Calu3 (cell line): ENCODE results near the gene BCL2L1. TPM values are rescaled to one million over a fixed set of nuclear protein-coding genes. Genes with fewer than 3 reads are reported as not detected.

ENCODE experiments used
- BruUV-seq: library from RNA; stranded (reverse); fragments of 400-500 nt; replicated peaks from 2 replicates; lab custom pipeline; 2021; lab: Mats Ljungman, UMichigan
- CTCF ChIA-PET: fragments of 300-600 bp; sonication (Branson Sonifier 250); formaldehyde crosslinking; loops from one replicate; lab custom pipeline; 2022; ENCODE audit warnings: antibody characterized with exemption; lab: Charles Lee
- DNase-seq: peaks from one replicate; pipeline ENCODE4 v3.0.0; 2022
- H3K27ac Mint-ChIP-seq: one replicate; pipeline ENCODE4 v1.8.0; 2022; ENCODE audit warnings: mixed read lengths; ENCODE audit not compliant: unreplicated experiment
- H3K27me3 Mint-ChIP-seq: one replicate; pipeline ENCODE4 v1.8.0; 2022; ENCODE audit warnings: mixed read lengths; ENCODE audit not compliant: unreplicated experiment
- H3K36me3 Mint-ChIP-seq: one replicate; pipeline ENCODE4 v1.8.0; 2022; ENCODE audit warnings: mild to moderate bottlenecking, moderate library complexity, mixed read lengths; ENCODE audit not compliant: insufficient read depth, unreplicated experiment
- H3K4me1 Mint-ChIP-seq: one replicate; pipeline ENCODE4 v1.8.0; 2022; ENCODE audit warnings: mild to moderate bottlenecking, low read depth, mixed read lengths; ENCODE audit not compliant: unreplicated experiment
- H3K4me3 Mint-ChIP-seq: one replicate; pipeline ENCODE4 v1.8.0; 2022; ENCODE audit warnings: mild to moderate bottlenecking, low read depth, moderate library complexity, mixed read lengths; ENCODE audit not compliant: unreplicated experiment
- H3K9me3 Mint-ChIP-seq: one replicate; pipeline ENCODE4 v1.8.0; 2022; ENCODE audit warnings: low read depth, mixed read lengths; ENCODE audit not compliant: unreplicated experiment
- CTCF ChIP-seq: fragments of 200-600 bp; IDR thresholded peaks from one replicate; pipeline ENCODE4 v1.8.0; 2022; ENCODE audit warnings: antibody characterized with exemption; ENCODE audit not compliant: unreplicated experiment
- intact Hi-C: fragments of 100-400 bp; cut with micrococcal nuclease; formaldehyde crosslinking; loops from one replicate; pipeline ENCODE4 v1.10.0; 2022; ENCODE audit not compliant: unreplicated experiment
- total RNA-seq: library from RNA; stranded (reverse); gene quantifications from 2 replicates; pipeline ENCODE4 v1.2.3, GENCODE V29; 2022

Gene BCL2L1
- total RNA-seq, 1 experiment from 2014 or later, result 290 TPM

GRCh38 chr20:31711179-31712111 lies 11.2 kb downstream of the BCL2L1 start:
- CTCF ChIA-PET, result interaction anchor here (1.0 to 3.9 kb wide), 3 partner anchors 12 to 154 kb away, joined by 4 to 32 read pairs (median 5); partner anchors contain the start of gene BCL2L1
- no peak for TF ChIP-seq CTCF
- DNase-seq, result no peak
- TSS peak; percentile 1 for BruUV-seq
- Mint-ChIP-seq H3K27ac (peak overlapping the region; percentile 94), H3K36me3 (peaks cover 98% of the 10 kb centered on the region), H3K9me3 (no peaks in the 10 kb centered on the region), H3K4me3 (peak overlapping the region; percentile 97), H3K27me3 (no peaks in the 10 kb centered on the region), H3K4me1 (peaks cover 100% of the 10 kb centered on the region)
- intact Hi-C loops, result loop anchor here (1.0 to 2.0 kb wide), 3 partner anchors 7 to 15 kb away; no protein-coding TSS in a partner anchor

- peaks cover 100% of the 10 kb centered on the region for H3K4me1 Mint-ChIP-seq
- no TSS peak for BruUV-seq
- DNase-seq, result no peak
- intact Hi-C loops, result no loop called here
- H3K4me3 Mint-ChIP-seq, result peak overlapping the region; percentile 97
- TF ChIP-seq CTCF, result no peak
- CTCF ChIA-PET, result interaction anchor here (1.0 to 3.9 kb wide), 2 partner anchors 13 to 153 kb away, joined by 4 to 32 read pairs; partner anchors contain the start of gene BCL2L1
- H3K27me3 Mint-ChIP-seq, result no peaks in the 10 kb centered on the region
- no peaks in the 10 kb centered on the region for H3K9me3 Mint-ChIP-seq
- H3K36me3 Mint-ChIP-seq, result peaks cover 98% of the 10 kb centered on the region
- peak overlapping the region; percentile 94 for H3K27ac Mint-ChIP-seq
Observed at GRCh38 chr20:31710423-31711108, 12.1 kb downstream of the BCL2L1 start.

- Mint-ChIP-seq H3K9me3 (no peaks in the 10 kb centered on the region), H3K4me1 (peaks cover 100% of the 10 kb centered on the region), H3K27ac (peak overlapping the region; percentile 94), H3K4me3 (peak overlapping the region; percentile 97), H3K27me3 (no peaks in the 10 kb centered on the region), H3K36me3 (peaks cover 98% of the 10 kb centered on the region)
- intact Hi-C loops, result no loop called here
- CTCF ChIA-PET, result interaction anchor here (0.7 to 3.9 kb wide), 2 partner anchors 13 to 384 kb away, joined by 3 to 32 read pairs; partner anchors contain the start of gene BCL2L1
- no TSS peak for BruUV-seq
- no peak for DNase-seq
- TF ChIP-seq CTCF, result no peak
Observed at GRCh38 chr20:31709939-31710338, 12.7 kb downstream of the BCL2L1 start.
